ENCODE results near the gene TBX4. TPM values are rescaled to one million over a fixed set of nuclear protein-coding genes. Genes with fewer than 3 reads are reported as not detected.

The TBX4 gene
- total and polyA plus RNA-seq, 2 experiments from 2014 or later, result not detected

GRCh38 chr17:61533797-61534196 lies 81.6 kb downstream of the TBX4 start:
- no peak overlapping the region for H2AFZ ChIP-seq
- WGBS, 2 experiments (ENCODE audit: low coverage in 1 of 2, low lambda C conversion rate in 2 of 2, missing lambda C conversion rate in 2 of 2), result 52 to 53% methylated on average over 4 of the region's 4 CpGs
- H3F3A ChIP-seq (ENCODE audit: insufficient read depth), result no peaks in the 10 kb centered on the region
- H3K4me3 ChIP-seq, result no peak overlapping the region
- no peak overlapping the region for H3K9ac ChIP-seq
- no peak overlapping the region for H3K27ac ChIP-seq
- no peaks in the 10 kb centered on the region for H3K79me2 ChIP-seq (ENCODE audit: insufficient read depth)
- no peaks in the 10 kb centered on the region; the same call in 1 of the 2 replicates for H3K27me3 ChIP-seq (replicated peaks; ENCODE audit: insufficient read depth)
- no peaks in the 10 kb centered on the region for H3K9me3 ChIP-seq (ENCODE audit: low read depth)
- H3K4me1 ChIP-seq (ENCODE audit: insufficient read depth), result no peaks in the 10 kb centered on the region
- H4K20me1 ChIP-seq (ENCODE audit: insufficient read depth), result no peaks in the 10 kb centered on the region
- in situ Hi-C loops (cut with MboI), result no loop called here
- no peaks in the 10 kb centered on the region for H3K9me2 ChIP-seq (ENCODE audit: insufficient read depth)
- no peak overlapping the region for H3K4me2 ChIP-seq (ENCODE audit: unreplicated experiment)
- TF ChIP-seq EZH2phosphoT487 (IDR thresholded peaks at IDR 0.05; ENCODE audit: insufficient read depth, low read depth) (no peak), EZH2 (IDR thresholded peaks at IDR 0.05; ENCODE audit: insufficient read depth, poor library complexity, severe bottlenecking) (no peak)
- DNase-seq, result no peak
- no peaks in the 10 kb centered on the region for H3K36me3 ChIP-seq (ENCODE audit: low read depth)

DNA sequence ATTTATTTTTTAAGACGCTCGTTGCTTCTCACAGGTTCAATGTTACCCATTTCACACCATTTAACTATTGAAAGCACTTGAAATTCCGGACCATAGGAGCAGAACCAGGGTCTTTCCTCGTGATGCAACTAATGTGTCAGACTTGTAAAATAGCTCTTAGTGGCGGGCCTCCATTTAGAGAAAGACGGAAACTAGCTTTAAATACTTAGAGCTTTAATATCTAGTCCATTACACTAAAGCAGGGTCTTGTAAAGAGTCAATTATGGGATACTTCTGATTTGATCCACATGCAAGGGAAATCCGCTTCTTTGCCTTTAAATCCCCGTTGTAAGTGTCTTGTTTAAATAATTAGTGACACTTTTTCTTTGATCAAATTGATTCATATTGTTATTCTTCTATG lies 82.2 kb downstream of the TBX4 start:
- H3K79me2 ChIP-seq (ENCODE audit: insufficient read depth), result no peaks in the 10 kb centered on the region
- 50 to 52% methylated on average over 8 of the region's 8 CpGs for WGBS, 2 experiments (ENCODE audit: low coverage in 1 of 2, low lambda C conversion rate in 2 of 2, missing lambda C conversion rate in 2 of 2)
- in situ Hi-C loops (cut with MboI), result no loop called here
- no peaks in the 10 kb centered on the region for H3K9me2 ChIP-seq (ENCODE audit: insufficient read depth)
- H3F3A ChIP-seq (ENCODE audit: insufficient read depth), result no peaks in the 10 kb centered on the region
- H3K27ac ChIP-seq, result no peak overlapping the region
- no peaks in the 10 kb centered on the region for H3K4me1 ChIP-seq (ENCODE audit: insufficient read depth)
- no peaks in the 10 kb centered on the region; the same call in 1 of the 2 replicates for H3K27me3 ChIP-seq (replicated peaks; ENCODE audit: insufficient read depth)
- no peak overlapping the region for H3K4me3 ChIP-seq
- no peaks in the 10 kb centered on the region for H4K20me1 ChIP-seq (ENCODE audit: insufficient read depth)
- no peaks in the 10 kb centered on the region for H3K9me3 ChIP-seq (ENCODE audit: low read depth)
- no peak overlapping the region for H3K9ac ChIP-seq
- no peak for DNase-seq
- H3K36me3 ChIP-seq (ENCODE audit: low read depth), result no peaks in the 10 kb centered on the region
- no peak overlapping the region for H2AFZ ChIP-seq
- no peak overlapping the region for H3K4me2 ChIP-seq (ENCODE audit: unreplicated experiment)
- TF ChIP-seq EZH2 (IDR thresholded peaks at IDR 0.05; ENCODE audit: insufficient read depth, poor library complexity, severe bottlenecking) (no peak), EZH2phosphoT487 (IDR thresholded peaks at IDR 0.05; ENCODE audit: insufficient read depth, low read depth) (no peak)

Other genes with a start within 250 kb of the TBX4 start
- 9.9 and 11.1 TPM in 2 replicates for gene TBX2, start 52.6 kb upstream of the TBX4 start, total RNA-seq (2014; rRNA removed; shearing (Covaris generic))
- gene TBX2, start 52.6 kb upstream of the TBX4 start, polyA plus RNA-seq (2016; fragmentation: Nextera tagmentation; extraction: Ambion mirVana), result 1.7 and 2.1 TPM in 2 replicates
- gene NACA2, start 138.8 kb downstream of the TBX4 start, total RNA-seq (2014; rRNA removed; shearing (Covaris generic)), result not detected in 2 replicates
- not detected in 2 replicates for gene NACA2, start 138.8 kb downstream of the TBX4 start, polyA plus RNA-seq (2016; fragmentation: Nextera tagmentation; extraction: Ambion mirVana)